HepG2 (cell line): ENCODE results near the gene LPAR1. TPM values are rescaled to one million over a fixed set of nuclear protein-coding genes. Genes with fewer than 3 reads are reported as not detected.

Source experiments
- ATAC-seq: fragments of 200-7000 bp; cut with Tn5 transposase; 3 replicates; pipeline ENCODE4 v1.9.1; 2020; ENCODE audit warnings: mild to moderate bottlenecking, moderate library complexity
- BruUV-seq: library from RNA; stranded (reverse); fragments of 400-500 nt; replicated peaks from 2 replicates; lab custom pipeline; 2021; lab: Mats Ljungman, UMichigan
- CTCF ChIA-PET: fragments of 300-600 bp; formaldehyde crosslinking; extraction: SDS; loops from one replicate; lab custom pipeline; 2021; ENCODE audit warnings: low total read pairs, inconsistent platforms, low intra/inter-chr PET ratio; lab: Yijun Ruan, JAX
- POLR2A ChIA-PET: fragments of 350-600 bp; sonication (Branson Sonifier 250); formaldehyde crosslinking; loops from one replicate; lab custom pipeline; 2020; ENCODE audit warnings: antibody characterized with exemption, inconsistent platforms; lab: Yijun Ruan, JAX
- DNase-seq: peaks from one replicate; pipeline ENCODE4 v3.0.0-alpha.2; 2015; ENCODE audit warnings: low spot score
- FAIRE-seq: peaks from 3 replicates; lab custom pipeline; 2011; peaks lifted over from hg19 to GRCh38; lab: Jason Lieb, UNC
- H2AFZ ChIP-seq: one replicate; pipeline ENCODE4 v1.6.1; 2011; ENCODE audit warnings: low read length, inconsistent platforms
- H3K27ac ChIP-seq: fragments of 300-600 bp; 3 replicates; pipeline ENCODE4 v1.8.0; 2011; ENCODE audit warnings: mixed run types, mild to moderate bottlenecking, mixed read lengths, low read length, inconsistent platforms; ENCODE audit not compliant: insufficient read depth; ENCODE audit errors: extremely low read length
- H3K27me3 ChIP-seq, 2 experiments: fragments of 200-600 bp in 1 of 2; 2 replicates in 1 of 2; 3 replicates in 1 of 2; pipeline versions ENCODE4 v1.6.0 to v1.8.0; 2011; ENCODE audit warnings: low read length in 2 of 2, mild to moderate bottlenecking in 2 of 2, moderate library complexity in 2 of 2, inconsistent platforms in 1 of 2; ENCODE audit not compliant: insufficient read depth in 2 of 2, control insufficient read depth in 1 of 2
- H3K36me3 ChIP-seq, 2 experiments: fragments of 200-600 bp in 1 of 2; replicated peaks in 1 of 2; 2 replicates in 1 of 2; 3 replicates in 1 of 2; pipeline versions ENCODE4 v1.5.1 to v1.8.0; 2011; ENCODE audit warnings: low read length in 2 of 2, inconsistent platforms in 1 of 2; ENCODE audit not compliant: insufficient read depth in 2 of 2, control insufficient read depth in 1 of 2
- H3K4me1 ChIP-seq: 2 replicates; pipeline ENCODE4 v1.5.1; 2012; ENCODE audit warnings: low read length, inconsistent platforms; ENCODE audit not compliant: insufficient read depth
- H3K4me2 ChIP-seq: 2 replicates; pipeline ENCODE4 v1.6.0; 2011; ENCODE audit warnings: low read depth, low read length, inconsistent platforms
- H3K4me3 ChIP-seq, 3 experiments: fragments of 200-600 bp in 1 of 3; sonication (generic), shearing (Covaris generic) in 1 of 3; replicated peaks in 1 of 3; 2 replicates each; pipeline ENCODE4 v1.5.1; 2011 to 2016; ENCODE audit warnings: low read length in 3 of 3, inconsistent platforms in 2 of 3, low read depth in 2 of 3, mild to moderate bottlenecking in 2 of 3, control low read depth in 1 of 3, mixed read lengths in 1 of 3; ENCODE audit not compliant: insufficient read depth in 1 of 3
- H3K79me2 ChIP-seq: one replicate; pipeline ENCODE4 v1.6.1; 2011; ENCODE audit warnings: low read length, inconsistent platforms; ENCODE audit not compliant: insufficient read depth
- H3K9ac ChIP-seq: 2 replicates; pipeline ENCODE4 v1.6.0; 2011; ENCODE audit warnings: mild to moderate bottlenecking, low read depth, low read length, inconsistent platforms; ENCODE audit not compliant: insufficient read depth
- H3K9me3 ChIP-seq: 2 replicates; pipeline ENCODE4 v1.5.1; 2012; ENCODE audit warnings: mild to moderate bottlenecking, low read length
- H4K20me1 ChIP-seq: 2 replicates; pipeline ENCODE4 v1.6.0; 2011; ENCODE audit warnings: inconsistent platforms, mild to moderate bottlenecking, low read length, moderate library complexity; ENCODE audit not compliant: insufficient read depth
- ETV5 ChIP-seq: IDR thresholded peaks from 2 replicates; pipeline ENCODE4 v1.6.1; 2018; ENCODE audit warnings: missing biosample characterization, missing genetic modification reagents, inconsistent platforms, borderline replicate concordance
- HOXA5 ChIP-seq: sonication (generic); formaldehyde crosslinking; IDR thresholded peaks from 2 replicates; pipeline ENCODE4 v1.4.0; 2020; ENCODE audit warnings: missing genetic modification reagents
- MTF2 ChIP-seq: sonication (generic); formaldehyde crosslinking; IDR thresholded peaks from 2 replicates; pipeline ENCODE4 v1.5.0; 2020; ENCODE audit warnings: missing genetic modification reagents, borderline replicate concordance
- NFKB2 ChIP-seq: sonication (generic); formaldehyde crosslinking; IDR thresholded peaks from 2 replicates; pipeline ENCODE4 v1.4.0; 2020; ENCODE audit warnings: missing genetic modification reagents, borderline replicate concordance
- PBX3 ChIP-seq: sonication (generic); formaldehyde crosslinking; IDR thresholded peaks from 2 replicates; pipeline ENCODE4 v1.8.1; 2023; ENCODE audit warnings: missing genetic modification reagents, inconsistent platforms, borderline replicate concordance
- RORA ChIP-seq: sonication (generic); formaldehyde crosslinking; IDR thresholded peaks from 2 replicates; pipeline ENCODE4 v1.5.0; 2020; ENCODE audit warnings: mild to moderate bottlenecking, missing genetic modification reagents, moderate library complexity
- SRY ChIP-seq: sonication (generic); formaldehyde crosslinking; IDR thresholded peaks from 2 replicates; pipeline ENCODE4 v1.8.0; 2022; ENCODE audit warnings: mild to moderate bottlenecking, missing genetic modification reagents
- XBP1 ChIP-seq: sonication (generic); formaldehyde crosslinking; IDR thresholded peaks from 2 replicates; pipeline ENCODE4 v1.5.0; 2020; ENCODE audit warnings: missing genetic modification reagents
- ZFP62 ChIP-seq: sonication (generic); formaldehyde crosslinking; IDR thresholded peaks from 2 replicates; pipeline ENCODE4 v1.4.0; 2020; ENCODE audit warnings: missing genetic modification reagents
- ZNF180 ChIP-seq: sonication (generic); formaldehyde crosslinking; IDR thresholded peaks from 2 replicates; pipeline ENCODE4 v1.4.0; 2020; ENCODE audit warnings: low read depth, missing genetic modification reagents, borderline replicate concordance
- ZNF569 ChIP-seq: sonication (generic); formaldehyde crosslinking; IDR thresholded peaks from 2 replicates; pipeline ENCODE4 v1.5.0; 2020; ENCODE audit warnings: mild to moderate bottlenecking, missing genetic modification reagents, moderate library complexity, borderline replicate concordance
- ZNF883 ChIP-seq: sonication (generic); formaldehyde crosslinking; IDR thresholded peaks from 2 replicates; pipeline ENCODE4 v1.5.1; 2020; ENCODE audit warnings: mild to moderate bottlenecking, missing genetic modification reagents; ENCODE audit errors: not compliant biosample characterization
- WGBS: methylation state at CpG from one replicate; pipeline ENCODE4 v1.1.6; 2017; ENCODE audit warnings: low lambda C conversion rate; 5-methylcytosine and 5-hydroxymethylcytosine counted together
- in situ Hi-C: cut with HindIII; loops from 2 replicates; pipeline ENCODE4 v1.10.0; 2017; ENCODE audit warnings: low pct_unique_long_range_greater_than_20kb; ENCODE audit not compliant: extremely low pct_ligation_motif_present
- intact Hi-C: fragments of 100-400 bp; cut with micrococcal nuclease; formaldehyde crosslinking; loops from one replicate; pipeline ENCODE4 v1.10.0; 2022; ENCODE audit not compliant: unreplicated experiment
- polyA plus RNA-seq, 8 experiments: library from polyadenylated mRNA; depleted of rRNA in 3 of 8; stranded (reverse) in 7 of 8; unstranded in 1 of 8; fragments of >200 nt; fragmentation: Illumina TruSeq in 4 of 8; extraction: Trizol in 4 of 8; gene quantifications; 2 replicates each; pipeline versions ENCODE4 v1.2.1 to v1.2.3, GENCODE V29; 2011 to 2016; ENCODE audit warnings: low read depth in 4 of 8, missing spikeins in 1 of 8, mixed read lengths in 1 of 8; ENCODE audit not compliant: insufficient read depth in 1 of 8
- total RNA-seq, 5 experiments: library from RNA; depleted of rRNA; stranded (reverse); fragments of >200 nt; fragmentation: Illumina TruSeq; extraction: Trizol; gene quantifications; 2 replicates each; pipeline ENCODE4 v1.2.3, GENCODE V29; 2016; ENCODE audit warnings: low read depth in 1 of 5
- TF ChIP-seq, protein P1 (sequence below): sonication (generic); formaldehyde crosslinking; IDR thresholded peaks from 2 replicates; pipeline ENCODE4 v1.8.0; 2022; ENCODE audit warnings: missing genetic modification reagents, mild to moderate bottlenecking, moderate library complexity, borderline replicate concordance
- TF ChIP-seq, protein P2 (sequence below): IDR thresholded peaks from 2 replicates; pipeline ENCODE4 v1.6.1; 2016; ENCODE audit warnings: missing genetic modification reagents, missing compliant biosample characterization

Gene LPAR1
- total and polyA plus RNA-seq, 2 of the 13 experiments (the other 11 are each of a cell fraction or from before 2014, with no cell fraction given) = not detected

GRCh38 chr9:110999379-110999778, 38.9 kb downstream of the LPAR1 start:
- Histone ChIP-seq H3K36me3 (no peaks in the 10 kb centered on the region), H3K9me3 (no peaks in the 10 kb centered on the region), H3K27ac (no peak overlapping the region), H3K79me2 (no peaks in the 10 kb centered on the region), H2AFZ (no peak overlapping the region), H4K20me1 (no peaks in the 10 kb centered on the region), H3K4me3 (no peak overlapping the region), H3K4me1 (no peaks in the 10 kb centered on the region), H3K27me3 (no peaks in the 10 kb centered on the region), H3K9ac (no peak overlapping the region), H3K4me2 (no peak overlapping the region)
- WGBS = 58% methylated on average over 5 of the region's 5 CpGs
- intact Hi-C loops = no loop called here
- FAIRE-seq (no peak), ATAC-seq (no peak), DNase-seq (no peak)
- no TSS peak for BruUV-seq
- POLR2A ChIA-PET = no interaction called here
- in situ Hi-C loops = no loop called here
- CTCF ChIA-PET = no interaction called here
- TF ChIP-seq XBP1 (no peak), ZNF569 (no peak), HOXA5 (no peak), ZFP62 (CRISPR knock-in tag) (no peak), PBX3 (CRISPR knock-in tag) (no peak), SRY (CRISPR knock-in tag) (no peak), RORA (CRISPR knock-in tag) (no peak), MTF2 (CRISPR knock-in tag) (no peak), ZNF180 (CRISPR knock-in tag) (no peak), ZNF883 (CRISPR knock-in tag) (no peak), ETV5 (CRISPR knock-in tag) (no peak), NFKB2 (CRISPR knock-in tag) (no peak)
- TF ChIP-seq, protein P1, sequence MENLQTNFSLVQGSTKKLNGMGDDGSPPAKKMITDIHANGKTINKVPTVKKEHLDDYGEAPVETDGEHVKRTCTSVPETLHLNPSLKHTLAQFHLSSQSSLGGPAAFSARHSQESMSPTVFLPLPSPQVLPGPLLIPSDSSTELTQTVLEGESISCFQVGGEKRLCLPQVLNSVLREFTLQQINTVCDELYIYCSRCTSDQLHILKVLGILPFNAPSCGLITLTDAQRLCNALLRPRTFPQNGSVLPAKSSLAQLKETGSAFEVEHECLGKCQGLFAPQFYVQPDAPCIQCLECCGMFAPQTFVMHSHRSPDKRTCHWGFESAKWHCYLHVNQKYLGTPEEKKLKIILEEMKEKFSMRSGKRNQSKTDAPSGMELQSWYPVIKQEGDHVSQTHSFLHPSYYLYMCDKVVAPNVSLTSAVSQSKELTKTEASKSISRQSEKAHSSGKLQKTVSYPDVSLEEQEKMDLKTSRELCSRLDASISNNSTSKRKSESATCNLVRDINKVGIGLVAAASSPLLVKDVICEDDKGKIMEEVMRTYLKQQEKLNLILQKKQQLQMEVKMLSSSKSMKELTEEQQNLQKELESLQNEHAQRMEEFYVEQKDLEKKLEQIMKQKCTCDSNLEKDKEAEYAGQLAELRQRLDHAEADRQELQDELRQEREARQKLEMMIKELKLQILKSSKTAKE (CRISPR knock-in tag) = no peak
- TF ChIP-seq, protein P2, sequence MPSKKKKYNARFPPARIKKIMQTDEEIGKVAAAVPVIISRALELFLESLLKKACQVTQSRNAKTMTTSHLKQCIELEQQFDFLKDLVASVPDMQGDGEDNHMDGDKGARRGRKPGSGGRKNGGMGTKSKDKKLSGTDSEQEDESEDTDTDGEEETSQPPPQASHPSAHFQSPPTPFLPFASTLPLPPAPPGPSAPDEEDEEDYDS = no peak
